ENCODE results near the gene SYT9.
"Not testable (repeated sequence)": the region's sequence is repeated elsewhere in the genome, so short reads cannot be mapped to it uniquely, and the experiment has no call there.

Gene SYT9

GRCh38 chr11:7511401-7511800 is 259.7 kb downstream of the SYT9 start:
- ATAC-seq, result no peak

- peak; percentile 12 to 17 for ATAC-seq
These were observed 261.0 kb downstream of the SYT9 start for GRCh38 chr11:7512525-7513233.

GRCh38 chr11:7513234-7514098 is 261.8 kb downstream of the SYT9 start, which contains the start of gene PPFIBP2:
Gene PPFIBP2 (plus strand): TSS chr11:7513999. CDS start chr11:7549476, 35,477 bp downstream.
- ATAC-seq, result peak; percentile 92

GRCh38 chr11:7514099-7514591 is 262.4 kb downstream of the SYT9 start:
- peak; percentile 10 to 19 for ATAC-seq

- no peak for ATAC-seq
These were observed 263.8 kb downstream of the SYT9 start for GRCh38 chr11:7515447-7515886.

- no peak for ATAC-seq
These were observed 264.8 kb downstream of the SYT9 start for GRCh38 chr11:7516475-7516874.

GRCh38 chr11:7517743-7518142 is 266.0 kb downstream of the SYT9 start:
- not testable (repeated sequence) for ATAC-seq
